T-cell (primary cell): ENCODE measurements around the gene ANKS1A. TPM values are rescaled to one million over a fixed set of nuclear protein-coding genes. Genes with fewer than 3 reads are reported as not detected.

Source experiments
- ATAC-seq, 4 experiments: fragments of 200-7000 bp in 3 of 4; fragments of 150-1000 bp in 1 of 4; cut with Tn5 transposase; replicated peaks in 1 of 4; 1 replicate in 3 of 4; 2 replicates in 1 of 4; pipeline ENCODE4 v1.10.0; 2021; ENCODE audit warnings: moderate library complexity in 3 of 4, mild to moderate bottlenecking in 2 of 4, moderate number of reproducible peaks in 1 of 4
- CTCF ChIA-PET, 2 donors: fragments of 300-600 bp; sonication (Branson Sonifier 250); formaldehyde crosslinking; loops; one replicate each; lab custom pipeline; 2022; ENCODE audit warnings: antibody characterized with exemption in 2 of 2; lab: Charles Lee
- POLR2A ChIA-PET, 2 donors: fragments of 300-600 bp; sonication (Branson Sonifier 250); formaldehyde crosslinking; loops; one replicate each; lab custom pipeline; 2022; ENCODE audit warnings: antibody characterized with exemption in 2 of 2; lab: Charles Lee
- DNase-seq, 35 experiments: peaks; one replicate each; pipeline versions ENCODE4 v3.0.0 to v3.0.0-alpha.2; 2013 to 2023
- H3K27ac ChIP-seq: one replicate; pipeline ENCODE4 v1.5.1; 2013; ENCODE audit warnings: low read length
- H3K27me3 ChIP-seq, 2 experiments: replicated peaks in 1 of 2; 1 replicate in 1 of 2; 2 replicates in 1 of 2; pipeline versions ENCODE4 v1.6.1 to v1.7.0; 2013; ENCODE audit warnings: low read length in 1 of 2, mixed read lengths in 1 of 2; ENCODE audit not compliant: control insufficient read depth in 2 of 2, insufficient read depth in 2 of 2; ENCODE audit errors: extremely low read depth in 1 of 2
- H3K36me3 ChIP-seq, 2 donors: 1 replicate in 1 of 2; 2 replicates in 1 of 2; pipeline versions ENCODE4 v1.6.1 to v1.7.0; 2013; ENCODE audit warnings: low read length in 1 of 2; ENCODE audit not compliant: control insufficient read depth in 2 of 2, insufficient read depth in 1 of 2; ENCODE audit errors: extremely low read depth in 1 of 2
- H3K4me1 ChIP-seq, 2 experiments: 1 replicate in 1 of 2; 2 replicates in 1 of 2; pipeline versions ENCODE4 v1.6.1 to v1.7.0; 2013; ENCODE audit warnings: low read length in 2 of 2, mixed read lengths in 1 of 2; ENCODE audit not compliant: insufficient read depth in 2 of 2, control insufficient read depth in 1 of 2; ENCODE audit errors: extremely low read depth in 1 of 2
- H3K4me3 ChIP-seq, 2 donors: 1 replicate in 1 of 2; 2 replicates in 1 of 2; pipeline versions ENCODE4 v1.5.1 to v1.7.0; 2013; ENCODE audit warnings: mild to moderate bottlenecking in 2 of 2, low read length in 1 of 2, moderate library complexity in 1 of 2; ENCODE audit not compliant: control insufficient read depth in 1 of 2; ENCODE audit errors: extremely low read depth in 1 of 2
- H3K9me3 ChIP-seq: 2 replicates; pipeline ENCODE4 v1.7.0; 2013
- H3K27ac Mint-ChIP-seq, 2 donors: one replicate each; pipeline ENCODE4 v1.8.0; 2020 to 2021; ENCODE audit warnings: mild to moderate bottlenecking in 2 of 2, mixed read lengths in 2 of 2
- H3K27me3 Mint-ChIP-seq, 2 donors: one replicate each; pipeline ENCODE4 v1.8.0; 2021 to 2022; ENCODE audit warnings: mixed read lengths in 2 of 2
- H3K36me3 Mint-ChIP-seq: one replicate; pipeline ENCODE4 v1.8.0; 2021; ENCODE audit warnings: mixed read lengths
- H3K4me1 Mint-ChIP-seq, 3 donors: one replicate each; pipeline ENCODE4 v1.8.0; 2020 to 2022; ENCODE audit warnings: mixed read lengths in 3 of 3, mild to moderate bottlenecking in 1 of 3
- H3K4me3 Mint-ChIP-seq, 3 donors: one replicate each; pipeline ENCODE4 v1.8.0; 2020 to 2022; ENCODE audit warnings: mild to moderate bottlenecking in 3 of 3, mixed read lengths in 3 of 3, moderate library complexity in 3 of 3
- H3K9me3 Mint-ChIP-seq, 3 donors: one replicate each; pipeline ENCODE4 v1.8.0; 2020 to 2022; ENCODE audit warnings: mixed read lengths in 3 of 3
- WGBS: methylation state at CpG from one replicate; pipeline ENCODE4 v1.1.5; 2013; ENCODE audit warnings: missing lambda C conversion rate; ENCODE audit not compliant: insufficient coverage; 5-methylcytosine and 5-hydroxymethylcytosine counted together
- total RNA-seq, 35 experiments: library from RNA in 6 of 35; stranded (reverse) in 6 of 35; fragments of 120-200 nt in 1 of 35; gene quantifications; one replicate each; pipeline versions ENCODE4 v1.2.1 to v1.2.4 and lab custom pipeline; 2013 to 2026

ANKS1A gene
- total RNA-seq, 5 donors from 2014 or later (not counting 1 experiment from before 2014, with no cell fraction given), result 11.1 to 14.4 (median 11.7) TPM

- 93% methylated on average over 12 of the region's 13 CpGs for WGBS
- no peaks in the 10 kb centered on the region for H3K27me3 Mint-ChIP-seq
- no peaks in the 10 kb centered on the region for H3K9me3 Mint-ChIP-seq
- Histone ChIP-seq H3K4me3 (no peak overlapping the region), H3K4me1 (no peaks in the 10 kb centered on the region), H3K9me3 (no peaks in the 10 kb centered on the region), H3K27ac (no peak overlapping the region), H3K36me3 (peaks cover 7 to 8% of the 10 kb centered on the region in 2 donors), H3K27me3 (no peaks in the 10 kb centered on the region)
- H3K4me3 Mint-ChIP-seq, result no peak overlapping the region
- no peak overlapping the region for H3K27ac Mint-ChIP-seq
- peaks cover 24% of the 10 kb centered on the region for H3K36me3 Mint-ChIP-seq
- no peaks in the 10 kb centered on the region for H3K4me1 Mint-ChIP-seq
- DNase-seq (no peak), ATAC-seq (no peak)
- POLR2A ChIA-PET, result no interaction called here
- CTCF ChIA-PET, result no interaction called here
Measured at GRCh38 chr6:35034411-35035191, 145.5 kb downstream of the ANKS1A start.

GRCh38 chr6:35035481-35036030 is 146.5 kb downstream of the ANKS1A start:
- Mint-ChIP-seq H3K27ac (no peak overlapping the region), H3K9me3 (no peaks in the 10 kb centered on the region), H3K4me3 (no peak overlapping the region), H3K27me3 (no peaks in the 10 kb centered on the region), H3K4me1 (no peaks in the 10 kb centered on the region), H3K36me3 (peaks cover 26% of the 10 kb centered on the region)
- Histone ChIP-seq H3K27ac (no peak overlapping the region), H3K4me1 (no peaks in the 10 kb centered on the region), H3K36me3 (peaks cover 4 to 11% of the 10 kb centered on the region in 2 donors), H3K27me3 (no peaks in the 10 kb centered on the region), H3K9me3 (no peaks in the 10 kb centered on the region), H3K4me3 (no peak overlapping the region)
- DNase-seq, result no peak
- ChIA-PET CTCF (no interaction called here), POLR2A (no interaction called here)
- 58% methylated on average over 2 of the region's 5 CpGs for WGBS
- no peak for ATAC-seq

- no peak overlapping the region for H3K4me3 ChIP-seq
- no peak for ATAC-seq
- no peaks in the 10 kb centered on the region for H3K9me3 Mint-ChIP-seq
- H3K4me1 Mint-ChIP-seq, result no peaks in the 10 kb centered on the region
- no peaks in the 10 kb centered on the region for H3K27me3 Mint-ChIP-seq
- H3K36me3 ChIP-seq, result peaks cover 10 to 11% of the 10 kb centered on the region in 2 donors
- peaks cover 27% of the 10 kb centered on the region for H3K36me3 Mint-ChIP-seq
- no peak overlapping the region for H3K27ac Mint-ChIP-seq
- no peaks in the 10 kb centered on the region for H3K4me1 ChIP-seq
- no peak overlapping the region for H3K4me3 Mint-ChIP-seq
- CTCF ChIA-PET, result no interaction called here
- H3K27ac ChIP-seq, result no peak overlapping the region
- H3K27me3 ChIP-seq, result no peaks in the 10 kb centered on the region
- no peak for DNase-seq
- no peaks in the 10 kb centered on the region for H3K9me3 ChIP-seq
- 84% methylated on average over 5 of the region's 7 CpGs for WGBS
- POLR2A ChIA-PET, result no interaction called here
Measured at GRCh38 chr6:35036059-35036827, 147.2 kb downstream of the ANKS1A start.

GRCh38 chr6:35036828-35037663 is 148.0 kb downstream of the ANKS1A start:
- Histone ChIP-seq H3K27ac (no peak overlapping the region), H3K4me3 (no peak overlapping the region), H3K36me3 (peaks cover 11 to 12% of the 10 kb centered on the region in 2 donors), H3K27me3 (no peaks in the 10 kb centered on the region), H3K4me1 (no peaks in the 10 kb centered on the region), H3K9me3 (no peaks in the 10 kb centered on the region)
- Mint-ChIP-seq H3K4me3 (no peak overlapping the region), H3K36me3 (peaks cover 30% of the 10 kb centered on the region), H3K9me3 (no peaks in the 10 kb centered on the region), H3K27me3 (no peaks in the 10 kb centered on the region), H3K4me1 (no peaks in the 10 kb centered on the region), H3K27ac (no peak overlapping the region)
- POLR2A ChIA-PET, result no interaction called here
- 75% methylated on average over 5 of the region's 8 CpGs for WGBS
- DNase-seq, result no peak
- CTCF ChIA-PET, result no interaction called here
- no peak for ATAC-seq

- H3K4me1 Mint-ChIP-seq, result no peaks in the 10 kb centered on the region
- no peak for ATAC-seq
- H3K27ac Mint-ChIP-seq, result no peak overlapping the region
- Histone ChIP-seq H3K27ac (no peak overlapping the region), H3K9me3 (no peaks in the 10 kb centered on the region), H3K4me3 (no peak overlapping the region), H3K27me3 (no peaks in the 10 kb centered on the region), H3K36me3 (peaks cover 12 to 14% of the 10 kb centered on the region in 2 donors), H3K4me1 (no peaks in the 10 kb centered on the region)
- no peaks in the 10 kb centered on the region for H3K27me3 Mint-ChIP-seq
- ChIA-PET CTCF (no interaction called here), POLR2A (no interaction called here)
- DNase-seq, result no peak
- WGBS, result 100% methylated on average over 1 of the region's 2 CpGs
- no peaks in the 10 kb centered on the region for H3K9me3 Mint-ChIP-seq
- no peak overlapping the region for H3K4me3 Mint-ChIP-seq
- peaks cover 30% of the 10 kb centered on the region for H3K36me3 Mint-ChIP-seq
Measured at GRCh38 chr6:35037664-35038038, 148.6 kb downstream of the ANKS1A start.

GRCh38 chr6:35038076-35038475 is 149.0 kb downstream of the ANKS1A start:
- ATAC-seq, result no peak
- Histone ChIP-seq H3K4me1 (no peaks in the 10 kb centered on the region), H3K27ac (no peak overlapping the region), H3K27me3 (no peaks in the 10 kb centered on the region), H3K4me3 (no peak overlapping the region), H3K36me3 (peaks cover 12 to 17% of the 10 kb centered on the region in 2 donors), H3K9me3 (no peaks in the 10 kb centered on the region)
- Mint-ChIP-seq H3K27me3 (no peaks in the 10 kb centered on the region), H3K4me3 (no peak overlapping the region), H3K9me3 (no peaks in the 10 kb centered on the region), H3K4me1 (no peaks in the 10 kb centered on the region), H3K27ac (no peak overlapping the region), H3K36me3 (peaks cover 31% of the 10 kb centered on the region)
- ChIA-PET POLR2A (no interaction called here), CTCF (no interaction called here)
- DNase-seq, result no peak
- WGBS, result 100% methylated on average over 1 of the region's 5 CpGs
